MM.1S (cell line): ENCODE data around the gene CCNA1.

Experiments used
- EZH2 ChIP-seq: fragments of 300-600 bp; sonication (generic); optimal IDR thresholded peaks from 2 replicates; pipeline ENCODE3; 2017; ENCODE audit warnings: low read depth, mild to moderate bottlenecking, antibody characterized with exemption, low read length, mixed read lengths
- EZH2phosphoT487 ChIP-seq: fragments of 300-600 bp; sonication (generic); IDR thresholded peaks from 2 replicates; pipeline ENCODE4 v1.6.1; 2018; ENCODE audit warnings: antibody characterized with exemption, low read length
- TF ChIP-seq, protein P1 (sequence below): fragments of 300-600 bp; sonication (generic); IDR thresholded peaks from 2 replicates; pipeline ENCODE4 v1.5.1; 2016; ENCODE audit warnings: antibody characterized with exemption, low read length, mixed read lengths

DNA sequence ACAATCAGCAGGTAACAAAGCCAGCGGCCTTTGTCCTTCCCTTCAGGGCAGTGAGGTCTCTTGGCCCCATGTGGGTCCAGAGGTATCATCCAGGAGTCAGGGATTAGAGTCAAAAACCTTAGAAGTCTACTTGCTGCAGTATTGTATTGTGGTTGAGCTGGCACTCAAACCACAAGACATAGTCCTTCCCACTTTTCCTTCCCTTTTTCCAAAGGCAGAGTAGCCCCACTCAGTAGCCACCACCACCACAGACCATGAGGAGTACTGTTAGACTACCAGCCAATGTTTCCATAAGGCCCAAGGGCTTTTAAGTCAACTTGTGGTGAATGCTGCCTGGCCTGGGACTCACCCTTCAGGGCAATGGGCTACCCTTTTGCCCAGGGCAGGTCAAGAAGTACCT, 27.1 kb upstream of the CCNA1 start:
- TF ChIP-seq, protein P1, sequence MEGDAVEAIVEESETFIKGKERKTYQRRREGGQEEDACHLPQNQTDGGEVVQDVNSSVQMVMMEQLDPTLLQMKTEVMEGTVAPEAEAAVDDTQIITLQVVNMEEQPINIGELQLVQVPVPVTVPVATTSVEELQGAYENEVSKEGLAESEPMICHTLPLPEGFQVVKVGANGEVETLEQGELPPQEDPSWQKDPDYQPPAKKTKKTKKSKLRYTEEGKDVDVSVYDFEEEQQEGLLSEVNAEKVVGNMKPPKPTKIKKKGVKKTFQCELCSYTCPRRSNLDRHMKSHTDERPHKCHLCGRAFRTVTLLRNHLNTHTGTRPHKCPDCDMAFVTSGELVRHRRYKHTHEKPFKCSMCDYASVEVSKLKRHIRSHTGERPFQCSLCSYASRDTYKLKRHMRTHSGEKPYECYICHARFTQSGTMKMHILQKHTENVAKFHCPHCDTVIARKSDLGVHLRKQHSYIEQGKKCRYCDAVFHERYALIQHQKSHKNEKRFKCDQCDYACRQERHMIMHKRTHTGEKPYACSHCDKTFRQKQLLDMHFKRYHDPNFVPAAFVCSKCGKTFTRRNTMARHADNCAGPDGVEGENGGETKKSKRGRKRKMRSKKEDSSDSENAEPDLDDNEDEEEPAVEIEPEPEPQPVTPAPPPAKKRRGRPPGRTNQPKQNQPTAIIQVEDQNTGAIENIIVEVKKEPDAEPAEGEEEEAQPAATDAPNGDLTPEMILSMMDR, result no peak
- TF ChIP-seq EZH2 (no peak), EZH2phosphoT487 (no peak)
